ENCODE data around the gene SBK2. TPM values are rescaled to one million over a fixed set of nuclear protein-coding genes. Genes with fewer than 3 reads are reported as not detected.

SBK2 gene
- total RNA-seq, 1 donor from 2014 or later = 0.56 TPM

DNA sequence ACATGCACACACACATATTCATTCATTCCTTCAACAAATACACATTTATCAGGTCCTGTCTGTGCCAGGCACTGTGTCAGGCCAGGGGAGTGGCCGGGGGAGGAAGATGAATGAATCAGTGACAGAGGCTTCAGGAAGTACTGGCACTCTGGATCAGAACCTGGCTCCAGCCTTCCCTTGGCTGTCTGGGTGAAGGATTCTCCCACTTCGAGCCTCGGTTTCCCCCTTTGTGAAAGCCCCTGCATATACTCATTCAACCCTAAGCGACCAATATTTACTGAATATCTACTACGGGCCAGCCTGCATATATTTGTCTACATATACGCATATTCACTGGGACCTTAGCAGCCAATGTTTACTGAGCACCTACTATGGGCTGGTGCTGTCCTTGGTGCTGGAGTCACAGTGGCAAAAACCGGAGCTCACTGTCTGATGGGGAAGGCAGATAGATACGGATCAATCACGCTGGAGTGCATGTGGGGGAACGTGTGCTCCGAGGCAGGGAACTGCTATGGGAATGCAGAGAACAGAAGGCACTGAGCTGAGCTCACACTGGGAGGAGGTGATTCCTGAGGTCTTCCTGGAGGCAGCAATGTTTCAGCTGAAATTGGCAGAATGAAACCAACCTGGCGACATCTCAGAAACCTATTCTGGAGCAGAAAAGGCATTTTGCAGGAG, 44.4 kb upstream of the SBK2 start:
- Mint-ChIP-seq H3K36me3 (peaks cover 17% of the 10 kb centered on the region), H3K4me3 (peak overlapping the region; percentile 90), H3K4me1 (peaks cover 36% of the 10 kb centered on the region), H3K27me3 (ENCODE audit: low read depth) (no peaks in the 10 kb centered on the region), H3K9me3 (no peaks in the 10 kb centered on the region), H3K27ac (peak overlapping the region; percentile 89)
- no peak for DNase-seq (ENCODE audit: low spot score in 2 of 2, unreplicated experiment in 2 of 2)
- TF ChIP-seq, protein P1, sequence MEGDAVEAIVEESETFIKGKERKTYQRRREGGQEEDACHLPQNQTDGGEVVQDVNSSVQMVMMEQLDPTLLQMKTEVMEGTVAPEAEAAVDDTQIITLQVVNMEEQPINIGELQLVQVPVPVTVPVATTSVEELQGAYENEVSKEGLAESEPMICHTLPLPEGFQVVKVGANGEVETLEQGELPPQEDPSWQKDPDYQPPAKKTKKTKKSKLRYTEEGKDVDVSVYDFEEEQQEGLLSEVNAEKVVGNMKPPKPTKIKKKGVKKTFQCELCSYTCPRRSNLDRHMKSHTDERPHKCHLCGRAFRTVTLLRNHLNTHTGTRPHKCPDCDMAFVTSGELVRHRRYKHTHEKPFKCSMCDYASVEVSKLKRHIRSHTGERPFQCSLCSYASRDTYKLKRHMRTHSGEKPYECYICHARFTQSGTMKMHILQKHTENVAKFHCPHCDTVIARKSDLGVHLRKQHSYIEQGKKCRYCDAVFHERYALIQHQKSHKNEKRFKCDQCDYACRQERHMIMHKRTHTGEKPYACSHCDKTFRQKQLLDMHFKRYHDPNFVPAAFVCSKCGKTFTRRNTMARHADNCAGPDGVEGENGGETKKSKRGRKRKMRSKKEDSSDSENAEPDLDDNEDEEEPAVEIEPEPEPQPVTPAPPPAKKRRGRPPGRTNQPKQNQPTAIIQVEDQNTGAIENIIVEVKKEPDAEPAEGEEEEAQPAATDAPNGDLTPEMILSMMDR (IDR thresholded peaks at IDR 0.05; ENCODE audit: unreplicated experiment) = no peak

DNA sequence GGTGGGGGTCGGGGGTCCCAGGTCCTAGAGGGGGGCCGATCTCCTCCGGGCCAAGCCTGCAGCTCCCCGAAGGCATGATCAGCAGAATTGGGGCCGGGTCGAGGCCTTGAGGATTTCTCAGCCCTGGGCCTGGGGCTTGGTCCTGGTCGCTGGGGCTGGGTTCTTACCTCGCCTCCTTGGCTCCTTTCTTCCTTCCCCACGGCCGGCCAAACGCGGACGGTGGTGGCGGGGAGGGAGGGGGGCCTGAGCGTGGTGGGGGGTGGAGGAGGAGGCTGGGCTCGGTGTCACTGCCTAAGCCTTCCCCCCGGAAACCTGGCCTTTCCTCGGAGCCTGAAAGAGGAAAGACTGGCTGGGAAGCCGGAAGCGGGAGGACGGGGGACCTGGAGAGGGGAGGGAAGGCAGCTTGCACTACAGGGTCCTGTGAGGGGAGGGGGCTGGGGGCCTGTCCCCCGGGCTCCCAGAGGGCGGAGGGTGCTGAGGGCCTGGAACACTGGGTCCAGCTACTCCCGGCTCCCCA, 43.8 kb upstream of the SBK2 start, which contains the start of gene ZNF579:
Gene ZNF579 (minus strand): TSS at position 221 of the 517 bp plus-strand sequence. CDS start 1,209 bp downstream, outside the sequence.
- H3K36me3 Mint-ChIP-seq = peaks cover 22% of the 10 kb centered on the region
- no peaks in the 10 kb centered on the region for H3K9me3 Mint-ChIP-seq
- H3K4me3 Mint-ChIP-seq = peak within 1 kb of the TSS; percentile 90
- H3K4me1 Mint-ChIP-seq = peaks cover 31% of the 10 kb centered on the region
- H3K27me3 Mint-ChIP-seq (ENCODE audit: low read depth) = no peaks in the 10 kb centered on the region
- peak within 1 kb of the TSS; percentile 96 for H3K27ac Mint-ChIP-seq
- DNase-seq (ENCODE audit: low spot score in 2 of 2, unreplicated experiment in 2 of 2) = peak; percentile 61 to 78
- TF ChIP-seq, protein P1 (IDR thresholded peaks at IDR 0.05; ENCODE audit: unreplicated experiment) = no peak

DNA sequence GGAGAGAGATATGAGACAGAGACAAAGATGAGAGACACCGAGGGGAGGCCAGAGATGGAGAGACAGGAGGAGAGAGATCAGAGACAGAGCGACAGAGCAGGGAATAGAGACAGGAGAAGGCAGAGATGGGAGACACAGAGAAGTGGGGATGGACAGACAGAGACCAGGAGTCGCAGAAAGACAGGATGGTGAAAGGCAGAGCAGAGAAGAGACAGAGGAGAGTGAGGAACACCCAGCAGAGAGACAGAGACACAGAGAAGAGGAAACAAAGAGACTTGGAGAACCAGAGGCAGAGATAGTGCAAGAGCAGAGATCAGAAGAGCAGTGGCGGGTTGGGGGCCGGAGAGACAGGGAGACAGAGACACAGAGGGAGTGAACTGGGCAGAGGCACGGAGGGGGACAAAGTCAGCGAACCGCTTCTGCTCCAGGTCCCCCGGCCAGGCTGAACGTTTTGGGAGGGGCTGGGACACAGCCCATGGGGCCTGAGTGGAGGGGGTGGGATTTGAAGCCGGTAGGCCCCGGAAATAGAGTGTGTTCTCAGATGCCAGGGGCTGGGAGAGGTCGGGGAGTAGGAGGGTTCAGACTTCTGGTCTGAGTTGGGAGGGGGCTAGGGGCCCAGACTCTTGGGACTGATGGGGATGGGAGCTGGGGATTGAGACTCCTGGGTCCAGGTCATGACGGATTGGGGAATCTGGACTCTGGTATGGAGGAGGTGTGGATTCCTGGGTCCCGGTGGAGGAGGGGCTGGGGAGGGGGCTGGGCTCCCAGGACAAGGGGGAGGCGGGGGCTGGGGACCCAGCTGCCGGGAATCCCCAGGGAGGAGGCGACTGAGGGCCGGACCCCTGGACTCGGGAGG, 43.1 kb upstream of the SBK2 start:
- peaks cover 22% of the 10 kb centered on the region for H3K36me3 Mint-ChIP-seq
- TF ChIP-seq, protein P1 (IDR thresholded peaks at IDR 0.05; ENCODE audit: unreplicated experiment) = no peak
- no peaks in the 10 kb centered on the region for H3K9me3 Mint-ChIP-seq
- peak overlapping the region; percentile 96 for H3K27ac Mint-ChIP-seq
- DNase-seq (ENCODE audit: low spot score in 2 of 2, unreplicated experiment in 2 of 2) = no peak
- H3K4me3 Mint-ChIP-seq = peak overlapping the region; percentile 90
- H3K4me1 Mint-ChIP-seq = peaks cover 24% of the 10 kb centered on the region
- H3K27me3 Mint-ChIP-seq (ENCODE audit: low read depth) = no peaks in the 10 kb centered on the region

DNA sequence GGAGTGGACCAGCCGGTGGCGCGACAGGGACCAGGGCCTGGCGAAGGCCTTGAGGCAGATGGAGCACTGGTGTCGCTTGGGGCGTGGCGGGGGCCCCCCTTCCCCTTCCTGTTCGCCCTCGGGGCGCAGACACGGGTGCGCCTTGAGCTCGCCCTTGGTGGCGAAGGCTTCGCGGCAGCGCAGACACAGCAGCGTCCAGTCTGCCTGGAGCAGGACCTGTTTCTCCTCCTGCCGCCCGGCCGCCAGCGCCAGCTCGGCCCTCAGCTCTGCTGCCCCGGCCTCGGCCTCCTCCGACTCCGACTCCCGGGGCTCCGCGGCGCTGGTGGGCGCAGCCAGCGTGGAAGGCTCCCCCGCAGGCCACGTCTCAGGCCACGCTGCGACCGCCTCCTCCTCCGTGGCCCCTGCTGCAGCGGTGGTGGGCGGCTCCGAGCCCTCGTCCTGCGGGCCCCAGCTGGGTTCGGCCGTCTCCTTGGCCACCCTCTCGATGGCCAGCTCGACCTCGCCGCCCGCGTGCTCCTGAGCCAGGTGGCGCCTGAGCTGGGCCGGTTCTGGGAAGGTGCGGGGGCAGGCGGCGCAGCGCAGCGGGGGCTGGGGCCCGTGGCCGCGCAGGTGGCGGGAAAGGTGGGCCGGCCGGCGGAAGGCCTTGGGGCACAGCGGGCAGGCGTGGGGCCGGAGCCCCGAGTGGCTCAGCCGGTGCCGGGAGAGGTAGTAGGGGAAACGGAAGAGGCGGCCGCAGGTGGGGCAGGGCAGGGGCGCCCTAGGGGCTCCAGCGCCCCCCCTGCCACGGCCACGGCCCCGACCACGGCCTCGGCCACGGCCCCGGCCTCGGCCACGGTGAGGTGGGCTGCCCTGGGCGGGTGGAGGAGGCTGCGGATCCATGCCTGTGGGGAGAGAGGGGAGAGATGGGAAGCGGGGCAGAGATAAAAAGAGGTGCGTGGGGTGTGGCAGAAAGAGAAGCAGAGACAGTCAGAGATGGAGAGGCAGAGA, 42.1 kb upstream of the SBK2 start:
- no peak for DNase-seq (ENCODE audit: low spot score in 2 of 2, unreplicated experiment in 2 of 2)
- H3K27ac Mint-ChIP-seq = peak overlapping the region; percentile 96
- H3K36me3 Mint-ChIP-seq = peaks cover 22% of the 10 kb centered on the region
- H3K4me1 Mint-ChIP-seq = peaks cover 24% of the 10 kb centered on the region
- H3K4me3 Mint-ChIP-seq = peak overlapping the region; percentile 90
- no peaks in the 10 kb centered on the region for H3K9me3 Mint-ChIP-seq
- TF ChIP-seq, protein P1 (IDR thresholded peaks at IDR 0.05; ENCODE audit: unreplicated experiment) = no peak
- H3K27me3 Mint-ChIP-seq (ENCODE audit: low read depth) = no peaks in the 10 kb centered on the region
